ENCODE measurements around the gene GGTLC3.
"Not testable (repeated sequence)": the region's sequence is repeated elsewhere in the genome, so short reads cannot be mapped to it uniquely, and the experiment has no call there.

The GGTLC3 gene

GRCh38 chr22:18513454-18513853 is 4.5 kb downstream of the GGTLC3 start:
- not testable (repeated sequence) for DNase-seq (ENCODE audit: low read depth)

GRCh38 chr22:18512378-18512777 is 5.6 kb downstream of the GGTLC3 start:
- not testable (repeated sequence) for DNase-seq (ENCODE audit: low read depth)

GRCh38 chr22:18511327-18511726 is 6.6 kb downstream of the GGTLC3 start:
- DNase-seq (ENCODE audit: low read depth), result not testable (repeated sequence)

GRCh38 chr22:18496227-18496626 is 21.7 kb downstream of the GGTLC3 start:
- DNase-seq (ENCODE audit: low read depth), result not testable (repeated sequence)
